ENCODE measurements around the gene ERBB2. TPM values are rescaled to one million over a fixed set of nuclear protein-coding genes. Genes with fewer than 3 reads are reported as not detected.

ERBB2 gene
- total and polyA plus RNA-seq, 8 donors: 13.1 to 402 (median 56.5) TPM

- H3K4me1 ChIP-seq: peaks cover 41 to 61% (median 58%) of the 10 kb centered on the region in 4 donors
- no peaks in the 10 kb centered on the region for H3K9me3 ChIP-seq
- H3K27ac ChIP-seq: peak overlapping the region in 1 of 5 donors; percentile 73
- peaks cover 0 to 32% (median 17%) of the 10 kb centered on the region in 3 donors for H3K27me3 ChIP-seq
- WGBS, 5 donors: 77 to 83% (median 81%) methylated on average over 5 of the region's 5 CpGs
- intact Hi-C loops (cut with DNase I; ENCODE audit: low total_unique reads): no loop called here
- H3K4me3 ChIP-seq: no peak overlapping the region
- H3K36me3 ChIP-seq: peaks cover 0 to 3% (median under 1%) of the 10 kb centered on the region in 4 donors
- TF ChIP-seq EP300 (IDR thresholded peaks at IDR 0.05) (no peak), CTCF (IDR thresholded peaks at IDR 0.05) (no peak), POLR2AphosphoS5 (IDR thresholded peaks at IDR 0.05) (no peak), POLR2A (IDR thresholded peaks at IDR 0.05) (no peak)
- DNase-seq: no peak
Observed at GRCh38 chr17:39674179-39674578, 25.7 kb upstream of the ERBB2 start.

- Histone ChIP-seq H3K36me3 (peaks cover 0 to 8% (median 2%) of the 10 kb centered on the region in 4 donors), H3K27ac (peak overlapping the region; percentile 27 to 79 (median 73)), H3K9me3 (no peaks in the 10 kb centered on the region), H3K27me3 (peaks cover 0 to 26% (median 10%) of the 10 kb centered on the region in 3 donors), H3K4me1 (peaks cover 47 to 68% (median 64%) of the 10 kb centered on the region in 4 donors), H3K4me3 (no peak overlapping the region)
- TF ChIP-seq POLR2AphosphoS5 (IDR thresholded peaks at IDR 0.05) (no peak), POLR2A (IDR thresholded peaks at IDR 0.05) (no peak), EP300 (IDR thresholded peaks at IDR 0.05) (no peak), CTCF (IDR thresholded peaks at IDR 0.05) (no peak)
- WGBS, 5 donors: 26 to 38% (median 29%) methylated on average over 9 to 11 of the region's 11 CpGs
- peak; percentile 57 to 94 for DNase-seq
- intact Hi-C loops (cut with DNase I; ENCODE audit: low total_unique reads): no loop called here
Observed at GRCh38 chr17:39674702-39675389, 25.0 kb upstream of the ERBB2 start.

GRCh38 chr17:39675390-39676082 lies 24.3 kb upstream of the ERBB2 start:
- TF ChIP-seq POLR2AphosphoS5 (IDR thresholded peaks at IDR 0.05) (no peak), EP300 (IDR thresholded peaks at IDR 0.05) (no peak), CTCF (IDR thresholded peaks at IDR 0.05) (no peak), POLR2A (IDR thresholded peaks at IDR 0.05) (no peak)
- Histone ChIP-seq H3K4me3 (no peak overlapping the region), H3K27ac (peak overlapping the region; percentile 27 to 79 (median 73)), H3K4me1 (peaks cover 47 to 73% (median 67%) of the 10 kb centered on the region in 4 donors), H3K36me3 (peaks cover 0 to 15% (median 3%) of the 10 kb centered on the region in 4 donors), H3K27me3 (peaks cover 0 to 19% (median 4%) of the 10 kb centered on the region in 3 donors), H3K9me3 (no peaks in the 10 kb centered on the region)
- intact Hi-C loops (cut with DNase I; ENCODE audit: low total_unique reads): no loop called here
- WGBS, 5 donors: 51 to 65% (median 61%) methylated on average over 9 to 10 of the region's 10 CpGs
- no peak for DNase-seq

GRCh38 chr17:39676198-39676819 lies 23.6 kb upstream of the ERBB2 start:
- Histone ChIP-seq H3K27me3 (peaks cover 0 to 11% (median 0%) of the 10 kb centered on the region in 3 donors), H3K4me1 (peaks cover 47 to 74% (median 64%) of the 10 kb centered on the region in 4 donors), H3K36me3 (peaks cover 0 to 22% (median 10%) of the 10 kb centered on the region in 4 donors), H3K27ac (peak overlapping the region; percentile 18 to 79 (median 73)), H3K4me3 (no peak overlapping the region), H3K9me3 (no peaks in the 10 kb centered on the region)
- DNase-seq: peak; percentile 84 to 93
- intact Hi-C loops (cut with DNase I; ENCODE audit: low total_unique reads): no loop called here
- TF ChIP-seq POLR2AphosphoS5 (IDR thresholded peaks at IDR 0.05) (no peak), POLR2A (IDR thresholded peaks at IDR 0.05) (no peak), CTCF (IDR thresholded peaks at IDR 0.05) (no peak), EP300 (IDR thresholded peaks at IDR 0.05) (no peak)
- 23 to 41% (median 35%) methylated on average over 6 to 7 of the region's 7 CpGs for WGBS, 5 donors
